Islet precursor cell (in vitro differentiated cells): Measurements from ENCODE around the gene SRGN.
"Not testable (repeated sequence)": the region's sequence is repeated elsewhere in the genome, so short reads cannot be mapped to it uniquely, and the experiment has no call there.

Experiments
- DNase-seq: peaks from one replicate; pipeline ENCODE4 v3.0.0-alpha.2; 2018

The SRGN gene, protein sequence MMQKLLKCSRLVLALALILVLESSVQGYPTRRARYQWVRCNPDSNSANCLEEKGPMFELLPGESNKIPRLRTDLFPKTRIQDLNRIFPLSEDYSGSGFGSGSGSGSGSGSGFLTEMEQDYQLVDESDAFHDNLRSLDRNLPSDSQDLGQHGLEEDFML

DNA sequence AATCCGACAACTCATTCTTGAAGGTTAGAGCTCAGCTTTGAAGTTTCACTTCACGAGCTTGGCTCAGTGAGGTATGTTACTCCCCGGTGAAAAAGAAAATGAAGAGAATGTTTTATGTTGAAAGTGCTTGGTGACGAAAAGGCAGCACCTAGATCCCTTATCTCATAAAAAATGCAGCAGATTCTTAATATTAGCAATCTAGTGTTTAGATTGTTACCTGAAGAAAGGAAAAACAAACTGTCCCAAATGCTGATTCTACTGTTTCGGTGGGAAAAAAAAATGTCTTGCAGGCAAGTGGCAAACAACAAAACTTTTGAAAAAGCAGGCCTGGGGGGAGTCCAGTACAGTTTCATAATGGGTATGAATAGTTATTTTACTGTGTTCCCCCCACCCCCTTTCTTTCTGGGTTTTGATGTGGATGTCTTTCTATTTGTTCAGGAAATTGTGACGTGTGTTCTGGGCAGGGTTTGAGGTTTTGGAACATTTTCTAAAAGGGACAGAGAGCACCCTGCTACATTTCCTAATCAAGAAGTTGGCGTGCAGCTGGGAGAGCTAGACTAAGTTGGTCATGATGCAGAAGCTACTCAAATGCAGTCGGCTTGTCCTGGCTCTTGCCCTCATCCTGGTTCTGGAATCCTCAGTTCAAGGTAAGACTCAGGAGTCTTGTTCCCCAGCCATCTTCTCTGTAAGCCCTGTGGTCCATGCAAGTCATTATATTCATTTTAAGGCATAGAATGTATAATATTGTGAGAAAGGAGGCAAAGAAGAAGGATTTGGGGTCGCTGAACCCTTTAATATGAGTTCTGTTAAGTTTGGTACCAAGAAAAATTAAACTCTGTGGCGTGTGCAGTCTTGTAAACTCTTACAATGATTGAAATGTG, at the start of gene SRGN:
Gene SRGN, plus strand, starts transcription at position 514 of the 881 bp plus-strand sequence. Its CDS starts 55 bp downstream, at position 569.
- no peak for DNase-seq

DNA sequence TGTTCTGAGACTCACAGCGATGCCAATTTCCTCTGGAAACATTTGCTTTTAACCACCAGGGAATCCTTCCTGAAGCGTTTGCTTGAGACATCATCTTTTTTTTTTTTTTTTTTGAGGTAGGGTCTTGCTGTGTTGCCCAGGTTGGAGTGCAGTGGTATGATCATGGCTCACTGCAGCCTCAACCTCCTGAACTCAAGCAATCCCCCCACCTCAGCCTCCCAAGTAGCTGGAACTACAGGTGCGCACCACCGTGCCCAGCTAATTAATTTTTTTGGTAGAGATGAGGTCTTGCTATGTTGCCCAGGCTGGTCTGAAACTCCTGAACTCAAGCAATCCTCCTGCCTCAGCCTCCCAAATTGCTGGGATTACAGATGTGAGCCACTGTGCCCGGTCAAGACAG, 47.0 kb upstream of the SRGN start:
- DNase-seq, result not testable (repeated sequence)

DNA sequence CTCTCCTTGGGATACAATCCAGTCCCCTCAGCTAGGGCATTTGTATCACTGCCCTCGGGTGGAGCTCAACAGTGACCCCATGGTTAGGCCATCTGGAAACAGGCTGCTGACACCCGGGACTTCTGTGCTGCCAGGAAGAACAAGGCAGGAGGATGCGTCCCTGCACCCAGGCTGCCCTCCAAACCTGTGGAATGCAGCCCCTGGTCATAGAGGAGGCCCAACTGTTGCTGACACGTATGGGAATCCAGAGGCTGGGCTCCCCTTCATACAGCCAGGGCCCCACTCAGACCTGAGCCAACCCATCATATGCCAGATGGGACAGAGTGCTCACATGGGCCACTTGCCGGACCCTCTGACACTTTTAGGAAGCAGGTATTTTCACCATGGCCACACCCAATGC, 45.5 kb upstream of the SRGN start:
- DNase-seq, result no peak

DNA sequence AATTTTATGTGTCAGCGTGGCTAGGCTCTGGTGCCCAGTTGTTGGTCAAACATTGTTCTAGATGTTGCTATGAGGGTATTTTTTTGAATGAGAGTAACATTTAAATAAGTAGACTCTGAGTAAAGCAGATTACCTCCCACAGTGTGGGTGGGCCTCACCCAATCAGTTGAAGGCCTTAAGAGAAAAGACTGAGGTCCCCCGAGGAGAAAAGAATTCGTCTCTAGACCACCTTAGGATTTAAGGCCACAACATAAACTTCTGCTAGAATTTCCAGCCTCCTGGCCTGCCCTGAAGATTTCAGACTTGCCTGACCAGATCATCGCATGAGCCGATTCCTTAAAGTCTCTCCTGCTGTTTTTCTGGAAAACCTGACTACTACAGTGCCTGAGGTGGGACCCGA, 45.1 kb upstream of the SRGN start:
- no peak for DNase-seq

DNA sequence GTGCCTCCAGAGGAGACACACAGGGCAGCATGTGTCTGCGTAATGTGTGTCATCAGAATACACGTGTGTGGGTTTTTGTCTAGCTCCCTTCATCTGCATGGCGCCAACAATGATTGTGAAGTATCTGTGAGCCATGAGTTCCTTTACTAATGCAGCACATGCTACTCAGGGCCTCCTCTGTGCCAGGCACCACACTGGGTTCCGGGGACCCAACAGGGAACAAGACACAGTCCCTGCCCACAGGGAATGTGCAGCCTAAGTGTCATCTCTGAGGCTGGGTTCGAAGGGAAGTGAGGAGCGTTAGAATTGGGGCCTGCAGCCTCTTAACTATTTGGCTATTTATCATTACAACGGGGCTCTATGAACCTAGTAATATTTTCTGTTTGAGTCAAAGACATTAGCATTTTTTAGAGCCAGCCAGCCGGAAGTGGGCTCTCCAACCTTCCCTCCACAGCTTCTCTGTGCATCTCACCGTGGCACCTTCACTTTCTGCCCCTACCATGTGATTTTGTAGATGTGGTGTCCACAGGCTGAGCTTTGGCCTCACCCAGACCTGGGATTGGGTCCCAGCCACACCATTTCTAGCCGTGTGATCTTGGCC, 43.9 kb upstream of the SRGN start:
- DNase-seq, result no peak

DNA sequence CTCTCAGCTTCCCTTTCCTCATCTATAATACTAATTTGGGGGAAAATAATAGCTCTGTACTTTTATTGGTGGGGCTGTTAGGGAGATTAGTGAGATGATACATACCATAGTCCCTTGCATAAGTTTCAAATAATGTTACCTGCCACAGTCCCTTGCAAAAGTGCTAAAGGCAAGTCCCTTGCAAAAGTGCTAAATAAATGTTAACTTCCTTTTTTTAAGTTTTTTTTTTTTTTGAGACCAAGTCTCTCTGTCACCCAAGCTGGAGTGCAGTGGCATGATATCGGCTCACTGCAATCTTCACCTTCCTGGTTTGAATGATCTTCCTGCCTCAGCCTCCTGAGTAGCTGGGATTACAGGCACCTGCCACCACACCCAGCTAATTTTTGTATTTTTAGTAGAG, 43.4 kb upstream of the SRGN start:
- DNase-seq, result no peak

DNA sequence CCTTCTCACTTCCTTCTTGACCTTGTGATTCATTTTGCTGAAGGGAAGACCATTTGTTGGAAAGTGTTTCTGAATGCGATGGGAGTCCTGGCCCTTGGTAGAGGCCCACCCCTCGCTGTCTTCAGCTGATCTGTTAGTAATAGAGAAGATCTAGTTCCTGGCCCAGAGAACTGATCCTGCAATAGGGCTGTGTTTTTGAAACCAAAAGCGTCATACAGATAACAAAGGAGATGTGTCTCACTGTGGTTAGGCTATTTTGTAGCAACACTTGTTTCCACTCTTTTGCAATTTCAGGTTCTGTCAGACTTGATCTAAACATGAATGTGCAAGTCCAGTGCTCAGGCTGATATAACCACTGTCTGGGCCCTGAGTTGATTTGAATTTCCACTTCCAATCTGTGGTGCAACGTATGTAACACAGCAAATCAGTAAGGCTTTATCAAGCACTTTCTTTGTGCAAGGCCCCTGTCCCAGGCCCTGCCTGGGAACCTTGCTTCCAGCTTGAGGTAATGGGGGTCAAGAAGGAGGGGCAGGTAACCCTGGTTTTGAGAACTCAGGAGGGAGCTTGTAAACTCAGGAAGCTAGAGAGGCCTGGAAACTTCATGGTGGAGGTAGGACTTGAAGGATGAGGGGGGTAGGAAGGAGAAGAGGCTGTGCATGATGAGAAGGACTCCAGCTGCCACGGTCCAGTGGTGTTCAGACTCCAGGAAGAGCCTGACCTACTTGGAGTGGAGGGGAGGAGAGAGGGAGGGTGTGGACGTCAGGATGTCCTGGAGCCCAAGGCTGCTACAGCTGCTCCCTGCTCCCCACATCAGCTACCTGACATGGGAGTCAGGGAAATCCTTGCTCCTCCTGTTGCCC, 42.2 kb upstream of the SRGN start:
- DNase-seq, result no peak

DNA sequence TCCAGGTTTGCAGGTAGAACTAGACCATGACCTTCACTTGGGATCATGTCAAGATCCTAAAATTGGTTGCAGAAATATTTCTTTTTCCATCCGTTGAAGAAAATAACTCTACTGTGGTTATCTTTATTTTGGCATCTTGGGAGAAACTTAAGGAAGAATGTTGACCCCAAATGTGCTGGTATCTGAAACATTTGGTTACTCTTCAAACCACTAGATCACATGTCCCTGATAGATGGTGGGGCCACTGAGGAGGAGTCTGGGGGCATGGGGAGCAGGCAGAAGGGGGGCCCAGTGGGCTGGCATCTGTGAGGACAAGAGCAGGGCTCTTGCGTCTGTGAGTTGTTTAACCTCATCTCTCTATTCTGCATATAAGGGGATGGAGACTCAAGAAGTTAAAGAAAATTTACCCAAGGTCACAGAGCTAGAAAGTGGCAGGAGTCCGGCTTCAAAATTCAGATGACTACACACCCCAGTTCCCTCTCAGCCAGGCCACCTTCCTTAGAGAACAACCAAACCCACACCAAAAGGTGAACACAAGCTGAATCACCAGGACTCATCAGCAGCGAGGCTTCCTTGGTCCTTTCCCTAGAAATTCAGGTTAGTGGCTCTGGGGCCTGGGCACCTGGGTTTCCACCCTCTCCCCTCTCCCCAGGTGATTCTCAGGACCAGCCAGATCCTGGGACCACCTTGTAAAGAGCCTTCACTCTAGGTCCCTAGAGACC, 40.6 kb upstream of the SRGN start:
- DNase-seq, result no peak

DNA sequence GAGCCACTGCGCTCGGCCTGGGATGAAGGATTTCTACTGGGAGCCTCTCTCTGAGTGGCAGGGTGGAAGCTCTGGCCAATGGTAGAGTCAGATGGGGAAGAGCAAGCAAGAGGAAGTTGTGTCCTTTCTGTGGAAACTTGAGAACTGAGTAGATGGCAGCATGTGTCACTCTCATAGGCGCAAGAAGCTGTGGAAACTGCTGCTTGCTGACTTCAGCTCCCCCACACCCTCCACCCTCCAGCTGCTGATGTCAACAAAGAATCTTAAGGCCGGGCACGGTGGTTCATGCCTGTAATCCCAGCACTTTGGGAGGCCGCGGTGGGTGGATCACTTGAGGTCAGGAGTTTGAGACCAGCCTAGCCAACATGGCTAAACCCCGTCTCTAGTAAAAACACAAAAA, 39.8 kb upstream of the SRGN start:
- DNase-seq, result no peak

DNA sequence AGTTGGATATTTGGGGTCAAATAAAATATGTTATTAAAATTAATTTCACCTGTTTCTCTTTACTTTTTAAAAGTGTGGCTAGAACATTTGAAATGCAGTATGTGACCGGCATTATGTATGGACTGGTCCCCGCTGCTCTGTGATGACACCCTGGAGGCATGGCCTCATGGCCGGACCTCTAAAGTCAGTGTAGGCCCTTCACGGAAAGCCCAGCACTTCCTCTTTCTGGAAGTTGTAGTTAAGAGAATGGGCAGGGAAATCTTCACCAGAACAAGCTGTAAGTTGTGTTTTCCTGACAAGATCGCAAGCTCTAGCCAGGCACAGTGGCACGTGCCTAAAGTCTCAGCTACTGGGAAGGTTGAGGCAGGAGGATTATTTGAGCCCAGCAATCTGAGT, 38.3 kb upstream of the SRGN start:
- no peak for DNase-seq

DNA sequence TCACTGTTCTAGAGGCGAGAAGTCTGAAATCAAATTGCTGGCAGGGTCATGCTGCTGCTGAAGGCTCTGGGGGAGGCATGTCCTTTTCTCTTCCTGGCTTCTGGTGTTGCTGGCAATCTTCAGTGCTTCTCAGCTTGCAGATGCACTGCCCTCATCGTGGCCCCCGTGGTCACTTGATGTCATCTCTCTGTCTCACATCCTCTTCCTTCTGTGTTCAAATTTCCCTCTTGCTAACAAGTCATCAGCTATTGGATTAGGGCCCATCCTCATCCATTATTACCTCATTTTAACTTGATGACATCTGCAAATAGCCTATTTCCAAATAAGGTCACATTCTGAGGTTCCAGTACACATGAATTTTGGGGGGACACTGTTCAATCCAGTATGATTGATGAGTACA, 36.6 kb upstream of the SRGN start:
- no peak for DNase-seq

DNA sequence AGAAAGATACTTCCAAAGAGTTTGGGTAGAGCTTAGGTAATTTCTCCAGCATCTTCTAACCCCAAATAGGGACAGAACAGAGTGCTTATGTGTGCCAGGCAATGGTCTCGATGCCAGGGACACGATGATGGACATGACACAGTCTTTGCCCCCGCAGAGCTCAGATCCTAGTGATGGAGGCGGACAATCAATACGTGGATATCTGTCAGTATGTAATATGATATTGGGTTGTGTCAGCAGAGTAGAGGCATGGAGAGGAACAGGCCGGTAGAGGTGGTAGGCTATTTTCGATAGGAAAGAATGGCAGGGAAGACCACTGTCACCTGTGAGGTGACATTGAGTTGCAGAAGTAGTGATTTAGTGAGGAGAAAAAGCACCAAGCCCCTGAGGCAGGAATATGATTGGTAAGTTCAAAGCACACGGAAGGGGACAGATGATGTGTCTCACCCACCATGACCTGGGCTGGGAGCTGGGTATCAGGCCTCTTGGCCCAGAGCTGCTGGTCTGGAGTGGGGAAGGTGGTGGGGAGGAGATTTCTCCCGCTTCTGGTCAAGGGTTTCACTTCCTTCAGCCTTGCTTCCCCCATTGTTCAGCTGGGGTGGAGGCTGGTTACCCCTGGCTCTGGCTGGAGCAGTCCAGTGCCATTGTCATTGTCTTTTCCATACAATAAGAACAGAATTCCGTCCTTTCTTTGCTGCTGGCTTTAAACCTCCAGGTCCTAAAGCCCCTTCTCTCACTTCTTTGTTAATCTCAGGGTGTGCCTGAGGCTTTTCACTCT, 36.0 kb upstream of the SRGN start:
- no peak for DNase-seq

DNA sequence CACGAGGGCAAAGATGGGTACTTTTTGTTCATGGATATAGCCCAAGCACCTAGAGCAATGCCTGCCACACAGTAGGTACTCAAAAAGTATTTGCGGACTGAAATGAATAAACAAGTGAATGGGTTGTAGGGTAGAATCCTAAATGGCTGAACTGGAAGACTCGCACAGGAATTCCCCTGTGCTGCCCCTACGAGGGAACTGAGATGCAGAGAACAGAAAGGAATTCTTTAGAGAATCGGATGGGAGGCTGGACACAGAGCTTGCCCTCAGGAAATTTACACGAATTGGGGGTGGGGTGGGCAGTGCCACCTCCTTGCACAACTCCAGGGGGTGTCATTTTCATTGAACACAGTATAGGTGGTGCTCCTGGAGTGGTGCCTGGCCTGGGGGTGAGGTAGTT, 35.2 kb upstream of the SRGN start:
- DNase-seq, result no peak

DNA sequence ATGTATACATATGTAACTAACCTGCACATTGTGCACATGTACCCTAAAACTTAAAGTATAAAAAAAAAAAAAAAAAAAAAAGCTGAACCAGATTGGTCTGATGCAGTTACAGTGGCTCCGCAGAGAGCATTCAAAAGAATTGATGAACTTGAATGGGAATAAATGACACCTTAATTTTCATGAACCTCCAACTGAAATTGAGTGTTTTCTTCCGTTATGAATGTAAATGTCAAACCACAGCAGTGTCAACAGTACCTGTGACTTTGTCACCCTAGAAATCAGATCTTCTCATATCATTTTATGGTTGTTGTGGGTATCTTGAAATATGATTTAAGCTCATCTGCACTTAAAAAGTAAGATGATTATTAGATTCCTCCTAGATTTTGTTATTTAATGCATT, 32.7 kb upstream of the SRGN start:
- DNase-seq, result no peak

DNA sequence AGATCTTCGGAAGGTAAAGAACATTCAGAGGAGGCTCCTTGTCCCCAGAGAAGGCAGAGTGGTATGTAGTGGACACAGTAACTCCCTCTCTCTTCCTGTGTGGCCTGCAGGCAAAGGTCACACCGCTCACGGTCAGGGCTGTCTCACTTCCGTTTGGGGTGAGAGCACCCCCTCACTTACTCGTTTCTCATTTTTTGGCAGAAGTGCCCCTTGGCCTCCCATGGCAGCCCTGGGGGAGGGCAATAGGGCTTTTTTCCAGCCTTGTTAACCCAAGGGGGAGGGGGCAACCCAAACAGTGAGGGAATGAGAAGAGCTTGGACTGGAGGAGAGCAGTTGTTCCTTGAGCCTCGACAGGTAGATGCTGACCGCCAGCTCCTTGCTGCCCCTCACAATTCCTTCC, 31.8 kb upstream of the SRGN start:
- DNase-seq, result no peak

DNA sequence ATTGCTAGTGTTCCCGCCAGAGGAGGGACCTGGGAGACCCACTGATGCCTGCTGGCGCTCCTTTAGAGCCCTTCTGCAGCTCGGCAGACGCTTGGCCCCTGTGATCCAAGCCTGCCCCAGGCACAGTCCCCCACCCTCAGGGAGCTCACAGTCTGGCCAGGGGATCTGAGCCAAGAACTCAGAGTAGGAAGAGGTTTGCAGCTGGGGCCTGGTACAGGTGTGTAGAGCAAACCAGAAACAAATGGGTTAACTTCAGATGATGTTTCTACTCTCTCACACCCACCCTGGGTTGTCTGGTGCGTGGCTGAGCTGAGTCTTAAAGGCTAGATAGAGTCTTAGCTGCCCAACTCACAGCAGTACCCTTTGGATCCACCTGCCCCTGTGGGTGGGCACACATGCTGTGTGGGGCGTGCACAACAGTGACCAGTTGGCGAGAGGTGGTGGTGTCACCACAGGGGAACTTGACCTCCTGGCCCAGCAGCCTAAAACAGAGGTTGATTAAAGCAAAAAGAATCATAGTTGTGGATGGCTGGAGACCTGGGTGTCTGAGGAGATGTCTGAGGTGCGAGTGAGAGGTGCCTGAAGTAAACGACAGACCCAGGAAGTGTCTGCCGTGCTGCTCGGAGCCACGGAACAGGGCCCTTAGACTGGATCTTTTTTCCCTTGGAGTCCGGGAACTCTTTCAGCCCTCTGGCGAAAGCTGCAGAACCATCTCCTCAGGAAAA, 31.2 kb upstream of the SRGN start:
- DNase-seq, result no peak

DNA sequence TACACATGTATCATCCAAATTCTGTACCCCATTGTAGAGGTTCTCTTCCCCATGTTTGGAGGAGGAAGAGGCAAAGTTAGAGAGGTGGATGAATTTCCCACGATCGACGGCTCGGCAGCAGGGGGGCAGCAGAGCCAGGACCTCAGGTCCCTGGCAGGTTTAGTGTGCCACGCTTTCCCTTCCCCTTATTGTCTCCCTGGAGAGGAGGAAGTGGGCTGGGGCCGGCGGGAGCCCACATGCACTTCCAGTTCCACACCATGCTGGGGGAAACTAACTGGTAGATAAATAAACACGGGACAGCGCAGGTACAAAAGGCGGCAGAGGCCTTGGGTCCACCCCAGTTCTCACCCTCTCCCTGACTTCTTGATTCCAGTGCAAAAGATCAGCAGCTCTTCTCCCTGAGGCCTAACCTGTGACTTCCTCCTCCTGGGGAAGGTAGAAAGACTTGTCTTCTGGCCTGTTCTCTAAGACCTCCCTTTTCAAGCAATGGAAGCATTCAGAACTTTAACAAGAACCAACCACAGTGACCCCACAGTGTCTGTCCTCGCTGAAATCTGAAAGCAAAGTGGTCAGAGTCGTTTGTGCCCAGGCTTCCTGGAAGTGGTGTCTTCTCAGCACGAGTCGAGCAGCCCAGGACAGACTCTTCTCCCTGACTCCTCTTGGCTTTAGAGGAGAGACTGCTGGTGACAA, 30.5 kb upstream of the SRGN start:
- DNase-seq, result no peak

DNA sequence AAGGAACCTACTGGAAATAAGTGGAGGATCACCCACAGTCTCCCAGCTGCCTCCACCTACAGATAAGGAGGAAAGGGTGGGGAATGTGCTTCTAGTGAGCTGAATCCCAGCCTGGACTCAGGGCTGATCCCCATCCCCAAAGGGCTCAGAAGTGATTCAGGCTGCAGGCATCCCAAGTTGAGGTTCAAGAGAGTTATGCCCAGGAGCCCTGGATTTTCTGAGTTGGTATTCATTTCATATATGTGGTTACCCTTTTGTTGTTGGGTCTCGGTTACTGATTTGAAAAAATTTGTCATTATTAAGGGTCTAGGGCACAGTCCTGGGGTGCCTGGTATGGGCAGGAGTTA, 30.0 kb upstream of the SRGN start:
- DNase-seq, result no peak

DNA sequence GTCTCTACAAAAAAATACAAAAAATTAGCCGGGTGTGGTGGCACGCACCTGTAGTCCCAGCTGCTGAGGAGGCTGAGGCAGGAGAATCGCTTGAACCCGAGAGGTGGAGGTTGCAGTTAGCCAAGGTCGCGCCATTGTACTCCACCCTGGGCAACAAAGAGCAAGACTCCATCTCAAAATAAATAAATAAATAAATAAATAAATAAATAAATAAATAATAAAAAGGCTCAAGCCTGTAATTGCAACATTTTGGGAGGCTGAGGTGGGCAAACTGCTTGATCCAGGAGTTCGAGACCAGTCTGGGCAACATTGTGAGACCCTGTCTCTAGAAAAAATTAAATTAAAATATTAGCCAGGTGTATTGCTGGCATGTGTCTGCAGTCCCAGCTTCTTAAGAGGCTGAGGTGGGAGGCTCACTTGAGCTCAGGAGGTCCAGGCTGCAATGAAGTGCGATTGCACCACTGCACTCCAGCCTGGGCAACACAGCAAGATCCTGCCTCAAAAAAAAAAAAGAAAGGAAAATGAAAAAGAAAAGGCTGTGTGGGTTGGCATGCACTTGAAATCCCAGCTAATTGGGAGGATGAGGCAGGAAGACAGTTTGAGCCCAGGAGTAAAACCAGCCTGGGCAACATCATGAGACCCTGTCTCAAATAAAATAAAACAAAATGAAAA, 27.6 kb upstream of the SRGN start:
- no peak for DNase-seq
